Measurements from ENCODE around the gene ANO4.

Gene ANO4

DNA sequence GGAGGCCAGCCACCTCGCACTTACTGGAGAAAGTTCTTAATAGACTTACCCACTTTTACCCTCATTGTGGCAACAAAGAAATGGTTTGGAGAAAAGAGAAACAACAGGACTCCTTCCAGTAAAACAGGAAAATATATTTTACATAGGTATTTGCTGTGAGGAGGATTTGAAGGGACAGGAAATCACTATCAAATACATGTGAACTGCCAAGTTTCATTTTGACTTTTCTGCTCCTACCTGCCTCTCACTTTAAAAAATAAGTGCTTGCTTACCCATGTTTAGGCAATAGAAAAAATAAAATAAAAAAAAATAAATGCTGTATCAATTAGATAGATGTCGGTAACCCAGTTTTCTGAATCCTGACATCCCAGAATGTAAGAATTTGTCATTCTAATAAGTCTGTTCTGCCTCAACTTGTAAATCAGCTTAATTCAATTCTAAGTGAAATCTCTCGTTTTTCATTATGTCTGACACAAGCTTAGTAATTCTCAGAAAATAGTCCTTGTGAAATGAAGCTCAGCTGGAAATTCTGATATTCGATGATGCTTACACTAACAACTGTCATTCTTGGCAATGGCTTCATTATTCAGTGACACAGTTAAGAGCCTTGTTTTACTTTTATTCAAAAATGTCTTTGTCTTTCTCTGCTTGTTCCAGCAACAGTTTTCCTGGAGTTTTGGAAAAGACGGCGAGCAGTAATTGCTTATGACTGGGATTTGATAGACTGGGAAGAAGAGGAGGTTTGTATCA is 284.1 kb downstream of the ANO4 start (continued):
- TF ChIP-seq CSDC2 (CRISPR knock-in tag; IDR thresholded peaks at IDR 0.05) (no peak), OSR1 (CRISPR knock-in tag; IDR thresholded peaks at IDR 0.05) (no peak), BACH2 (CRISPR knock-in tag; IDR thresholded peaks at IDR 0.05; ENCODE audit: borderline replicate concordance) (no peak), PPARA (CRISPR knock-in tag; IDR thresholded peaks at IDR 0.05; ENCODE audit: borderline replicate concordance) (no peak)
- TF ChIP-seq, protein P1, sequence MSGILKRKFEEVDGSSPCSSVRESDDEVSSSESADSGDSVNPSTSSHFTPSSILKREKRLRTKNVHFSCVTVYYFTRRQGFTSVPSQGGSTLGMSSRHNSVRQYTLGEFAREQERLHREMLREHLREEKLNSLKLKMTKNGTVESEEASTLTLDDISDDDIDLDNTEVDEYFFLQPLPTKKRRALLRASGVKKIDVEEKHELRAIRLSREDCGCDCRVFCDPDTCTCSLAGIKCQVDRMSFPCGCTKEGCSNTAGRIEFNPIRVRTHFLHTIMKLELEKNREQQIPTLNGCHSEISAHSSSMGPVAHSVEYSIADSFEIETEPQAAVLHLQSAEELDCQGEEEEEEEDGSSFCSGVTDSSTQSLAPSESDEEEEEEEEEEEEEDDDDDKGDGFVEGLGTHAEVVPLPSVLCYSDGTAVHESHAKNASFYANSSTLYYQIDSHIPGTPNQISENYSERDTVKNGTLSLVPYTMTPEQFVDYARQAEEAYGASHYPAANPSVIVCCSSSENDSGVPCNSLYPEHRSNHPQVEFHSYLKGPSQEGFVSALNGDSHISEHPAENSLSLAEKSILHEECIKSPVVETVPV (CRISPR knock-in tag; IDR thresholded peaks at IDR 0.05), result no peak

DNA sequence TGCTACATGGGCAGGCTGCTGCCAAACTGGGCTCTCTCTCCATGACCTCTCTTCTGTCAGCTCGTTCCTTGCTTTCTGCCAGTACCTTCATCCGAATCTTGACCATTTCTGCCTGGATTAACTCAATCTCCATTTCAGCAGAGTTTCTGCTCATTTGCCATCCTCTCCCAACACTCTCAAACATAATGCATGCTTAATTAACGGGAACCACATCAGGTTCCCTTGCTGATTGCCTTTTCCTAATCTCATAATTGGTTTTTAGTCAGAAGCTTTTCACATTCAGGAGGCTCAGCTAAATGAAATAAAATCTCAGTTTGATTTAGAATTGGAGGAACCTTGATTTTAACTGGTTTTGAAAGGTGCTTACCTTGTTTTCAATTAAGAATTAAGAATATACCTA is 288.1 kb downstream of the ANO4 start:
- TF ChIP-seq GLIS3 (CRISPR knock-in tag; IDR thresholded peaks at IDR 0.05) (no peak), ZC3H10 (CRISPR knock-in tag; IDR thresholded peaks at IDR 0.05) (no peak), ISL1 (CRISPR knock-in tag; IDR thresholded peaks at IDR 0.05) (no peak), ZNF565 (CRISPR knock-in tag; conservative IDR thresholded peaks at IDR 0.05; ENCODE audit: low read depth) (no peak), CSDC2 (CRISPR knock-in tag; IDR thresholded peaks at IDR 0.05) (no peak), ZFP3 (CRISPR knock-in tag; IDR thresholded peaks at IDR 0.05) (no peak), SNAI2 (CRISPR knock-in tag; IDR thresholded peaks at IDR 0.05) (no peak), RARB (CRISPR knock-in tag; IDR thresholded peaks at IDR 0.05) (no peak), ZNF70 (CRISPR knock-in tag; IDR thresholded peaks at IDR 0.05) (no peak), ESRRG (CRISPR knock-in tag; IDR thresholded peaks at IDR 0.05) (no peak), BACH2 (CRISPR knock-in tag; IDR thresholded peaks at IDR 0.05; ENCODE audit: borderline replicate concordance) (no peak), TOX (CRISPR knock-in tag; IDR thresholded peaks at IDR 0.05; ENCODE audit: borderline replicate concordance) (no peak), TCF4 (CRISPR knock-in tag; IDR thresholded peaks at IDR 0.05; ENCODE audit: borderline replicate concordance) (no peak), ZFP30 (CRISPR knock-in tag; IDR thresholded peaks at IDR 0.05) (no peak), PPARA (CRISPR knock-in tag; IDR thresholded peaks at IDR 0.05; ENCODE audit: borderline replicate concordance) (no peak)
- TF ChIP-seq, protein P2, sequence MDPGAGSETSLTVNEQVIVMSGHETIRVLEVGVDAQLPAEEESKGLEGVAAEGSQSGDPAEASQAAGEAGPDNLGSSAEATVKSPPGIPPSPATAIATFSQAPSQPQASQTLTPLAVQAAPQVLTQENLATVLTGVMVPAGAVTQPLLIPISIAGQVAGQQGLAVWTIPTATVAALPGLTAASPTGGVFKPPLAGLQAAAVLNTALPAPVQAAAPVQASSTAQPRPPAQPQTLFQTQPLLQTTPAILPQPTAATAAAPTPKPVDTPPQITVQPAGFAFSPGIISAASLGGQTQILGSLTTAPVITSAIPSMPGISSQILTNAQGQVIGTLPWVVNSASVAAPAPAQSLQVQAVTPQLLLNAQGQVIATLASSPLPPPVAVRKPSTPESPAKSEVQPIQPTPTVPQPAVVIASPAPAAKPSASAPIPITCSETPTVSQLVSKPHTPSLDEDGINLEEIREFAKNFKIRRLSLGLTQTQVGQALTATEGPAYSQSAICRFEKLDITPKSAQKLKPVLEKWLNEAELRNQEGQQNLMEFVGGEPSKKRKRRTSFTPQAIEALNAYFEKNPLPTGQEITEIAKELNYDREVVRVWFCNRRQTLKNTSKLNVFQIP (CRISPR knock-in tag; IDR thresholded peaks at IDR 0.05; ENCODE audit: borderline replicate concordance, low read depth), result no peak
- TF ChIP-seq, protein P3, sequence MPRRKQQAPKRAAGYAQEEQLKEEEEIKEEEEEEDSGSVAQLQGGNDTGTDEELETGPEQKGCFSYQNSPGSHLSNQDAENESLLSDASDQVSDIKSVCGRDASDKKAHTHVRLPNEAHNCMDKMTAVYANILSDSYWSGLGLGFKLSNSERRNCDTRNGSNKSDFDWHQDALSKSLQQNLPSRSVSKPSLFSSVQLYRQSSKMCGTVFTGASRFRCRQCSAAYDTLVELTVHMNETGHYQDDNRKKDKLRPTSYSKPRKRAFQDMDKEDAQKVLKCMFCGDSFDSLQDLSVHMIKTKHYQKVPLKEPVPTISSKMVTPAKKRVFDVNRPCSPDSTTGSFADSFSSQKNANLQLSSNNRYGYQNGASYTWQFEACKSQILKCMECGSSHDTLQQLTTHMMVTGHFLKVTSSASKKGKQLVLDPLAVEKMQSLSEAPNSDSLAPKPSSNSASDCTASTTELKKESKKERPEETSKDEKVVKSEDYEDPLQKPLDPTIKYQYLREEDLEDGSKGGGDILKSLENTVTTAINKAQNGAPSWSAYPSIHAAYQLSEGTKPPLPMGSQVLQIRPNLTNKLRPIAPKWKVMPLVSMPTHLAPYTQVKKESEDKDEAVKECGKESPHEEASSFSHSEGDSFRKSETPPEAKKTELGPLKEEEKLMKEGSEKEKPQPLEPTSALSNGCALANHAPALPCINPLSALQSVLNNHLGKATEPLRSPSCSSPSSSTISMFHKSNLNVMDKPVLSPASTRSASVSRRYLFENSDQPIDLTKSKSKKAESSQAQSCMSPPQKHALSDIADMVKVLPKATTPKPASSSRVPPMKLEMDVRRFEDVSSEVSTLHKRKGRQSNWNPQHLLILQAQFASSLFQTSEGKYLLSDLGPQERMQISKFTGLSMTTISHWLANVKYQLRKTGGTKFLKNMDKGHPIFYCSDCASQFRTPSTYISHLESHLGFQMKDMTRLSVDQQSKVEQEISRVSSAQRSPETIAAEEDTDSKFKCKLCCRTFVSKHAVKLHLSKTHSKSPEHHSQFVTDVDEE (CRISPR knock-in tag; IDR thresholded peaks at IDR 0.05), result no peak
- TF ChIP-seq, protein P1 (CRISPR knock-in tag; IDR thresholded peaks at IDR 0.05), result no peak
- TF ChIP-seq, protein P4, sequence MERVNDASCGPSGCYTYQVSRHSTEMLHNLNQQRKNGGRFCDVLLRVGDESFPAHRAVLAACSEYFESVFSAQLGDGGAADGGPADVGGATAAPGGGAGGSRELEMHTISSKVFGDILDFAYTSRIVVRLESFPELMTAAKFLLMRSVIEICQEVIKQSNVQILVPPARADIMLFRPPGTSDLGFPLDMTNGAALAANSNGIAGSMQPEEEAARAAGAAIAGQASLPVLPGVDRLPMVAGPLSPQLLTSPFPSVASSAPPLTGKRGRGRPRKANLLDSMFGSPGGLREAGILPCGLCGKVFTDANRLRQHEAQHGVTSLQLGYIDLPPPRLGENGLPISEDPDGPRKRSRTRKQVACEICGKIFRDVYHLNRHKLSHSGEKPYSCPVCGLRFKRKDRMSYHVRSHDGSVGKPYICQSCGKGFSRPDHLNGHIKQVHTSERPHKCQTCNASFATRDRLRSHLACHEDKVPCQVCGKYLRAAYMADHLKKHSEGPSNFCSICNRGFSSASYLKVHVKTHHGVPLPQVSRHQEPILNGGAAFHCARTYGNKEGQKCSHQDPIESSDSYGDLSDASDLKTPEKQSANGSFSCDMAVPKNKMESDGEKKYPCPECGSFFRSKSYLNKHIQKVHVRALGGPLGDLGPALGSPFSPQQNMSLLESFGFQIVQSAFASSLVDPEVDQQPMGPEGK (CRISPR knock-in tag; IDR thresholded peaks at IDR 0.05; ENCODE audit: borderline replicate concordance), result no peak
- TF ChIP-seq, protein P5, sequence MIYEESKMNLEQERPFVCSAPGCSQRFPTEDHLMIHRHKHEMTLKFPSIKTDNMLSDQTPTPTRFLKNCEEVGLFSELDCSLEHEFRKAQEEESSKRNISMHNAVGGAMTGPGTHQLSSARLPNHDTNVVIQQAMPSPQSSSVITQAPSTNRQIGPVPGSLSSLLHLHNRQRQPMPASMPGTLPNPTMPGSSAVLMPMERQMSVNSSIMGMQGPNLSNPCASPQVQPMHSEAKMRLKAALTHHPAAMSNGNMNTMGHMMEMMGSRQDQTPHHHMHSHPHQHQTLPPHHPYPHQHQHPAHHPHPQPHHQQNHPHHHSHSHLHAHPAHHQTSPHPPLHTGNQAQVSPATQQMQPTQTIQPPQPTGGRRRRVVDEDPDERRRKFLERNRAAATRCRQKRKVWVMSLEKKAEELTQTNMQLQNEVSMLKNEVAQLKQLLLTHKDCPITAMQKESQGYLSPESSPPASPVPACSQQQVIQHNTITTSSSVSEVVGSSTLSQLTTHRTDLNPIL (CRISPR knock-in tag; IDR thresholded peaks at IDR 0.05; ENCODE audit: low read depth), result no peak

More for the DNA sequence above, 288.1 kb downstream of the ANO4 start:
- no peak for ATAC-seq
